Measurements from ENCODE around the gene STRIP1. TPM values are rescaled to one million over a fixed set of nuclear protein-coding genes. Genes with fewer than 3 reads are reported as not detected.

Gene STRIP1
- 39.4 and 44.5 TPM in 2 replicates for total RNA-seq

GRCh38 chr1:110034451-110035235 is at the start of gene STRIP1:
Gene STRIP1 (plus strand): TSS chr1:110034624. CDS start chr1:110034638, 14 bp downstream.
- no peak for FAIRE-seq
- H3K4me3 ChIP-seq (ENCODE audit: low read depth, low read length) = peak within 1 kb of the TSS; percentile 84
- DNase-seq (ENCODE audit: low read depth) = peak; percentile 89
- peaks cover 11% of the 10 kb centered on the region for H3K36me3 ChIP-seq (ENCODE audit: control insufficient read depth, insufficient read depth, low read length)
- H3K27me3 ChIP-seq (ENCODE audit: control insufficient read depth, insufficient read depth, low read length) = no peaks in the 10 kb centered on the region
- TF ChIP-seq CTCF (IDR thresholded peaks at IDR 0.05; ENCODE audit: insufficient read depth, low read length, severe bottlenecking) = no peak

- DNase-seq (ENCODE audit: low read depth) (peak; percentile 37), FAIRE-seq (no peak)
- no peak for TF ChIP-seq CTCF (IDR thresholded peaks at IDR 0.05; ENCODE audit: insufficient read depth, low read length, severe bottlenecking)
- Histone ChIP-seq H3K4me3 (ENCODE audit: low read depth, low read length) (peak overlapping the region; percentile 75), H3K27me3 (ENCODE audit: control insufficient read depth, insufficient read depth, low read length) (no peaks in the 10 kb centered on the region), H3K36me3 (ENCODE audit: control insufficient read depth, insufficient read depth, low read length) (no peaks in the 10 kb centered on the region)
These were observed 49.0 kb upstream of the STRIP1 start for GRCh38 chr1:109985247-109986053.

- TF ChIP-seq CTCF (IDR thresholded peaks at IDR 0.05; ENCODE audit: insufficient read depth, low read length, severe bottlenecking) = no peak
- Histone ChIP-seq H3K36me3 (ENCODE audit: control insufficient read depth, insufficient read depth, low read length) (no peaks in the 10 kb centered on the region), H3K4me3 (ENCODE audit: low read depth, low read length) (peak overlapping the region; percentile 75), H3K27me3 (ENCODE audit: control insufficient read depth, insufficient read depth, low read length) (no peaks in the 10 kb centered on the region)
- FAIRE-seq (no peak), DNase-seq (ENCODE audit: low read depth) (no peak)
These were observed 48.4 kb upstream of the STRIP1 start for GRCh38 chr1:109986054-109986444.

- TF ChIP-seq CTCF (IDR thresholded peaks at IDR 0.05; ENCODE audit: insufficient read depth, low read length, severe bottlenecking) = no peak
- Histone ChIP-seq H3K4me3 (ENCODE audit: low read depth, low read length) (no peak overlapping the region), H3K36me3 (ENCODE audit: control insufficient read depth, insufficient read depth, low read length) (peaks cover 2% of the 10 kb centered on the region), H3K27me3 (ENCODE audit: control insufficient read depth, insufficient read depth, low read length) (no peaks in the 10 kb centered on the region)
- no peak for DNase-seq (ENCODE audit: low read depth)
- FAIRE-seq = no peak
These were observed 46.0 kb upstream of the STRIP1 start for GRCh38 chr1:109988349-109988914.

- Histone ChIP-seq H3K27me3 (ENCODE audit: control insufficient read depth, insufficient read depth, low read length) (no peaks in the 10 kb centered on the region), H3K4me3 (ENCODE audit: low read depth, low read length) (no peak overlapping the region), H3K36me3 (ENCODE audit: control insufficient read depth, insufficient read depth, low read length) (peaks cover 2% of the 10 kb centered on the region)
- TF ChIP-seq CTCF (IDR thresholded peaks at IDR 0.05; ENCODE audit: insufficient read depth, low read length, severe bottlenecking) = no peak
- DNase-seq (ENCODE audit: low read depth) (peak; percentile 63), FAIRE-seq (no peak)
These were observed 44.7 kb upstream of the STRIP1 start for GRCh38 chr1:109989506-109990301.

All from bronchial epithelial cell (primary cell).